Right lobe of liver (tissue), 6 donors: ENCODE measurements around the gene ERC2. TPM values are rescaled to one million over a fixed set of nuclear protein-coding genes. Genes with fewer than 3 reads are reported as not detected.

Experiments used
- ATAC-seq, 4 donors: fragments of 200-7000 bp; cut with Tn5 transposase; one replicate each; pipeline ENCODE4 v1.9.1; 2020; ENCODE audit warnings: mild to moderate bottlenecking in 4 of 4, moderate library complexity in 4 of 4
- DNase-seq, 3 donors: peaks; one replicate each; pipeline ENCODE4 v3.0.0-alpha.2; 2020
- H3K27ac ChIP-seq, 3 donors: fragments of 200-600 bp; one replicate each; pipeline ENCODE4 v1.8.0; 2022
- H3K27me3 ChIP-seq, 2 donors: fragments of 200-600 bp; one replicate each; pipeline ENCODE4 v1.8.0; 2022
- H3K36me3 ChIP-seq, 4 donors: fragments of 200-600 bp; sonication (generic) in 1 of 4; one replicate each; pipeline versions ENCODE4 v1.5.1 to v1.8.0; 2017 to 2022; ENCODE audit warnings: control low read depth in 1 of 4
- H3K4me1 ChIP-seq, 4 donors: fragments of 200-600 bp; sonication (generic) in 1 of 4; one replicate each; pipeline versions ENCODE4 v1.5.1 to v1.8.0; 2017 to 2022; ENCODE audit warnings: control low read depth in 1 of 4
- H3K4me3 ChIP-seq, 3 donors: fragments of 200-600 bp; one replicate each; pipeline ENCODE4 v1.8.0; 2022
- H3K9me3 ChIP-seq, 4 donors: fragments of 200-600 bp; sonication (generic) in 1 of 4; one replicate each; pipeline versions ENCODE4 v1.5.1 to v1.8.0; 2017 to 2022; ENCODE audit warnings: control low read depth in 1 of 4
- CTCF ChIP-seq, 4 donors: fragments of 200-600 bp in 3 of 4; fragments of 450-650 bp in 1 of 4; IDR thresholded peaks; one replicate each; pipeline versions ENCODE4 v1.5.1 to v1.8.0; 2016 to 2022; ENCODE audit warnings: antibody characterized with exemption in 4 of 4, mild to moderate bottlenecking in 2 of 4
- POLR2A ChIP-seq: fragments of 450-650 bp; IDR thresholded peaks from one replicate; pipeline ENCODE4 v1.6.1; 2017; ENCODE audit warnings: antibody characterized with exemption, mild to moderate bottlenecking
- WGBS: methylation state at CpG from one replicate; pipeline ENCODE4 v1.1.6; 2018; ENCODE audit warnings: low coverage, low lambda C conversion rate; ENCODE audit not compliant: insufficient coverage; ENCODE audit errors: missing lambda C conversion rate; 5-methylcytosine and 5-hydroxymethylcytosine counted together
- intact Hi-C, 2 donors: fragments of 100-400 bp; cut with DNase I; formaldehyde crosslinking; loops; one replicate each; pipeline versions ENCODE4 v1.11.2 to v1.14.1; 2022
- total RNA-seq, 6 experiments: library from RNA; depleted of rRNA in 2 of 6; stranded (reverse); fragments of >200 nt in 2 of 6; fragmentation: NEBNext Ultra II Directional in 3 of 6; extraction: Animal tissue kit (Norgen Biotek cat#: 25700) in 3 of 6; gene quantifications; one replicate each; pipeline versions ENCODE4 v1.1.0 to v1.2.4, GENCODE V29; 2016 to 2023
- donor health status: DM: no; HTN: yes; CAD: no.
- donor health status: DM: no; HTN: no; CAD: no.
- donor health status: DM: no; HTN: no; CAD: no.
- donor health status: DM: no; HTN: yes; CAD: no.
- donor health status: DM: no; HTN: yes; CAD: no.

The ERC2 gene
- total RNA-seq, 6 experiments from 2014 or later: not detected

DNA sequence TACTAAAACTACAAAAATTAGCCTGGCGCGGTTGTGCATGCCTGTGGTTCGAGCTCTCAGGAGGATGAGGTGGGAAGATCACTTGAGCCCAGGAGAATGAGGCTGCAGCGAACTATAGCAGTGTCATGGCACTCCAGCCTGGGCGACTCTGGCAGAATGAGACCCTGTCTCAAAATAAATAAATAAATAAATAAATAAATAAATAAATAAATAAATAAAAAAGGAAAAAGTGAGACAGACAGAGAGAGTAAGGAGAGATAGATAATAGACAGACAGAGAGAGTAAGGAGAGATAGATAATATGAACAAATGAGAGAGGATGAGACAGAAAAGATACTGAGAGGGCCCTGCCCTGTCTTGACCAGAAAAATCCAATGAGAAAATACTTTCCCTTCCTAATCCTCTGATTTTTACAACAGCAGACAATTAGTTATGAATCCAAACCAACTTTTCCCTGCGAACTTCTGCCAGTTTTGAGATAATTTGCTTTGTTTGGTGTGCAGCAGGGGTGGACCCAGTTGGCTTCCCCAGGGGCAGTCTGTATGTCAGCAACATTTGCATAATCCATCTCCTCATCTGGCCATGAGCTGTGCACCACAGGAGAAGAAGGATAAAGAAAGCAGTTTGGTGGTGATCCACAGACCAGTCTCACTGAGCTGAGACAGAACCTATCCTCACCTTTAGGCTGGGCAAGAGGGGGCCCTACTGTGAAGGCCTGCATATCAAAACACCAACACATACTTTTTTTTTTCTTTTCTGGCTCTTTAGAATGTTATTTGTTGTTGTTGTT, 692.7 kb downstream of the ERC2 start:
- Histone ChIP-seq H3K27ac (no peak overlapping the region), H3K9me3 (no peaks in the 10 kb centered on the region), H3K27me3 (no peaks in the 10 kb centered on the region), H3K4me3 (no peak overlapping the region), H3K4me1 (no peaks in the 10 kb centered on the region), H3K36me3 (no peaks in the 10 kb centered on the region)
- WGBS: 83% methylated on average over 4 of the region's 6 CpGs
- intact Hi-C loops: no loop called here
- TF ChIP-seq CTCF (IDR thresholded peaks at IDR 0.05): no peak
- no peak for TF ChIP-seq POLR2A
- ATAC-seq (no peak), DNase-seq (no peak)

DNA sequence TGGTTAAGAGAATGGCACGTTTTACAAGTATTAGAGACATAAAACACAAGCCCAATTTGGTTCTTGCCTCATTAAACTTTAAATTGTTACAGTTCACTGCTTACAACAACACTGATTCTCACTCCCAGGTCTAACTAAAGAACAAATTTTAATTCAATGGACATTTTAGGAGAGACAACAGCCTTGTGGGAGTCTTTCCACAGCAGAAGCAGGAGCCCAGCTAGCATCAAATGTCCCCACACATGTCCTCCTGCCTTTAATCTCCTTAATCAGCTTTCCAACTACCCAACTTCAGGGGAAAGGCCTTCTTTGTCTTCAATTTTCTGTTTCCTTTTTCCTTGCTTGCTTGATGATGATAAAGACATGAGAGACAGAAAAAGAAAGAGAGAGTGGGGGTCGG, 693.4 kb downstream of the ERC2 start:
- no peaks in the 10 kb centered on the region for H3K36me3 ChIP-seq
- no peaks in the 10 kb centered on the region for H3K9me3 ChIP-seq
- WGBS: 59% methylated on average over 2 of the region's 2 CpGs
- intact Hi-C loops: no loop called here
- no peak for DNase-seq
- H3K4me3 ChIP-seq: no peak overlapping the region
- no peaks in the 10 kb centered on the region for H3K4me1 ChIP-seq
- no peak overlapping the region for H3K27ac ChIP-seq
- no peaks in the 10 kb centered on the region for H3K27me3 ChIP-seq
- TF ChIP-seq POLR2A (no peak), CTCF (IDR thresholded peaks at IDR 0.05) (no peak)
- no peak for ATAC-seq

DNA sequence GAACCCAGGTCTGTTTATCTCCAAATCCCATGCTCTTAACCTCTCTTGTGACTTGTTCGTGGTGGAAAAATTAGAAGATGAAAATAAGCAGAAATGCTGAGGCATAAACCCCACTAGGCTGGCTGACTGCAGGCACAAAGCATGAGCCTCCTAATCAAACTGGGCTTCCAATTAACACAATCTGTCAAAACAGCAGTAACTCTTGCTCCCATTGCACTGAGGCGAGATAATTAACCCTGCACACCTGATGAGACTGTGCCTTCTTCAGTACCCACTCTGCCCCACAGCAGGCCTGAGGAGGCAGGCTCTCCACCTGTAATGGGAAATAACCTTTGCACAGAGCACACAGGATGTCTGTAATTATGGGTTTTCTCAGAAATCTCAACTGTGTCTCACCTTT, 696.8 kb downstream of the ERC2 start:
- no peaks in the 10 kb centered on the region for H3K36me3 ChIP-seq
- ATAC-seq (no peak), DNase-seq (no peak)
- H3K4me3 ChIP-seq: no peak overlapping the region
- no peaks in the 10 kb centered on the region for H3K27me3 ChIP-seq
- intact Hi-C loops: no loop called here
- WGBS: 50% methylated on average over 1 of the region's 2 CpGs
- H3K27ac ChIP-seq: no peak overlapping the region
- H3K9me3 ChIP-seq: no peaks in the 10 kb centered on the region
- TF ChIP-seq CTCF (IDR thresholded peaks at IDR 0.05) (no peak), POLR2A (no peak)
- no peaks in the 10 kb centered on the region for H3K4me1 ChIP-seq

GRCh38 chr3:55770077-55770476, 698.2 kb downstream of the ERC2 start:
- 77% methylated on average over 1 of the region's 1 CpG for WGBS
- no peaks in the 10 kb centered on the region for H3K4me1 ChIP-seq
- H3K4me3 ChIP-seq: no peak overlapping the region

GRCh38 chr3:55766753-55767152, 701.5 kb downstream of the ERC2 start:
- TF ChIP-seq POLR2A (no peak), CTCF (IDR thresholded peaks at IDR 0.05) (no peak)
- Histone ChIP-seq H3K4me3 (no peak overlapping the region), H3K36me3 (no peaks in the 10 kb centered on the region), H3K9me3 (no peaks in the 10 kb centered on the region), H3K4me1 (no peaks in the 10 kb centered on the region), H3K27ac (no peak overlapping the region), H3K27me3 (no peaks in the 10 kb centered on the region)
- 18% methylated on average over 1 of the region's 1 CpG for WGBS
- intact Hi-C loops: no loop called here
- no peak for DNase-seq
- ATAC-seq: no peak

More at GRCh38 chr3:55770077-55770476, 698.2 kb downstream of the ERC2 start:
- intact Hi-C loops: no loop called here
- Histone ChIP-seq H3K36me3 (no peaks in the 10 kb centered on the region), H3K9me3 (no peaks in the 10 kb centered on the region), H3K27me3 (no peaks in the 10 kb centered on the region), H3K27ac (no peak overlapping the region)
- no peak for TF ChIP-seq POLR2A
- DNase-seq: no peak
- ATAC-seq: no peak
